ENCODE results near the gene CHP2. TPM values are rescaled to one million over a fixed set of nuclear protein-coding genes. Genes with fewer than 3 reads are reported as not detected.

CHP2 gene
- polyA plus RNA-seq, 1 donor from 2014 or later: not detected

Other genes starting within 250 kb of the CHP2 start
- 219 TPM for gene GGA2, start 244.5 kb upstream of the CHP2 start, polyA plus RNA-seq
- 14.4 TPM for gene EARS2, start 197.7 kb upstream of the CHP2 start, polyA plus RNA-seq
- gene UBFD1, start 197.3 kb upstream of the CHP2 start, polyA plus RNA-seq: 12.4 TPM
- 170 TPM for gene NDUFAB1, start 158.7 kb upstream of the CHP2 start, polyA plus RNA-seq
- 6.4 TPM for gene PALB2, start 113.7 kb upstream of the CHP2 start, polyA plus RNA-seq
- gene DCTN5, start 113.6 kb upstream of the CHP2 start, polyA plus RNA-seq: 57.5 TPM
- 0.53 TPM for gene PLK1, start 76.1 kb upstream of the CHP2 start, polyA plus RNA-seq
- not detected for gene ERN2, start 41.8 kb upstream of the CHP2 start, polyA plus RNA-seq
- 181 TPM for gene PRKCB, start 81.0 kb downstream of the CHP2 start, polyA plus RNA-seq

Data from IgD-negative memory B cell (primary cell).